ENCODE data around the gene CDK16. TPM values are rescaled to one million over a fixed set of nuclear protein-coding genes. Genes with fewer than 3 reads are reported as not detected.

Gene CDK16
- total and polyA plus RNA-seq, 2 experiments from 2014 or later: 391 to 481 TPM

GRCh38 chrX:47180346-47180745 lies 38.1 kb upstream of the CDK16 start:
- no peak overlapping the region for H3K4me3 ChIP-seq
- H3K9me3 ChIP-seq (ENCODE audit: low read depth): no peaks in the 10 kb centered on the region
- no peaks in the 10 kb centered on the region for H3K36me3 ChIP-seq
- TF ChIP-seq, protein P1, sequence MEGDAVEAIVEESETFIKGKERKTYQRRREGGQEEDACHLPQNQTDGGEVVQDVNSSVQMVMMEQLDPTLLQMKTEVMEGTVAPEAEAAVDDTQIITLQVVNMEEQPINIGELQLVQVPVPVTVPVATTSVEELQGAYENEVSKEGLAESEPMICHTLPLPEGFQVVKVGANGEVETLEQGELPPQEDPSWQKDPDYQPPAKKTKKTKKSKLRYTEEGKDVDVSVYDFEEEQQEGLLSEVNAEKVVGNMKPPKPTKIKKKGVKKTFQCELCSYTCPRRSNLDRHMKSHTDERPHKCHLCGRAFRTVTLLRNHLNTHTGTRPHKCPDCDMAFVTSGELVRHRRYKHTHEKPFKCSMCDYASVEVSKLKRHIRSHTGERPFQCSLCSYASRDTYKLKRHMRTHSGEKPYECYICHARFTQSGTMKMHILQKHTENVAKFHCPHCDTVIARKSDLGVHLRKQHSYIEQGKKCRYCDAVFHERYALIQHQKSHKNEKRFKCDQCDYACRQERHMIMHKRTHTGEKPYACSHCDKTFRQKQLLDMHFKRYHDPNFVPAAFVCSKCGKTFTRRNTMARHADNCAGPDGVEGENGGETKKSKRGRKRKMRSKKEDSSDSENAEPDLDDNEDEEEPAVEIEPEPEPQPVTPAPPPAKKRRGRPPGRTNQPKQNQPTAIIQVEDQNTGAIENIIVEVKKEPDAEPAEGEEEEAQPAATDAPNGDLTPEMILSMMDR (IDR thresholded peaks at IDR 0.05; ENCODE audit: low read depth, low read length): no peak
- no peak overlapping the region for H3K27ac ChIP-seq
- no peak for DNase-seq (ENCODE audit: low read depth in 1 of 2, low spot score in 1 of 2)
- H3K27me3 ChIP-seq: no peaks in the 10 kb centered on the region
- no peaks in the 10 kb centered on the region for H3K4me1 ChIP-seq (ENCODE audit: low read depth)

DNA sequence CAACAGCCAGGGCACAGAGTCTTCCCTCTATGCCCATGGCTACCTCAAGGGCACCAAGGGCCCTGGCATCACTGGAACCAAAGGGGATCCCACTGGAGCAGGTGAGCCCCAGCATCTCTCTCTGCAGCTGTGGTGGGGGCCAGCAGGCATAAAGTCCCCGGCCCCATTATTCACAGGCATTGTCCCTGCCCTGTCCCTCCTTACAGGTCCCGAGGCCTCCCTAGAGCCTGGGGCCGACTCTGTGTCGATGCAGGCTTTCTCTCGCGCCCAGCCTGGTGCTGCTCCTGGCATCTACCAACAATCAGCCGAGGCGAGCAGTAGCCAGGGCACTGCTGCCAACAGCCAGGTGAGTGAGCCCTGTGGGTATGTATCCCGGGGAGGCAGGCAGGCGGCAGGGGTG lies 37.2 kb upstream of the CDK16 start:
- Histone ChIP-seq H3K27me3 (no peaks in the 10 kb centered on the region), H3K27ac (no peak overlapping the region), H3K4me3 (no peak overlapping the region), H3K36me3 (no peaks in the 10 kb centered on the region), H3K4me1 (ENCODE audit: low read depth) (no peaks in the 10 kb centered on the region), H3K9me3 (ENCODE audit: low read depth) (no peaks in the 10 kb centered on the region)
- TF ChIP-seq, protein P1 (IDR thresholded peaks at IDR 0.05; ENCODE audit: low read depth, low read length): no peak
- DNase-seq (ENCODE audit: low read depth in 1 of 2, low spot score in 1 of 2): no peak

- DNase-seq (ENCODE audit: low read depth in 1 of 2, low spot score in 1 of 2): no peak
- Histone ChIP-seq H3K27ac (no peak overlapping the region), H3K36me3 (no peaks in the 10 kb centered on the region), H3K9me3 (ENCODE audit: low read depth) (no peaks in the 10 kb centered on the region), H3K4me3 (no peak overlapping the region), H3K27me3 (no peaks in the 10 kb centered on the region), H3K4me1 (ENCODE audit: low read depth) (no peaks in the 10 kb centered on the region)
- TF ChIP-seq, protein P1 (IDR thresholded peaks at IDR 0.05; ENCODE audit: low read depth, low read length): no peak
These were observed 36.3 kb upstream of the CDK16 start for GRCh38 chrX:47182106-47182700.

DNA sequence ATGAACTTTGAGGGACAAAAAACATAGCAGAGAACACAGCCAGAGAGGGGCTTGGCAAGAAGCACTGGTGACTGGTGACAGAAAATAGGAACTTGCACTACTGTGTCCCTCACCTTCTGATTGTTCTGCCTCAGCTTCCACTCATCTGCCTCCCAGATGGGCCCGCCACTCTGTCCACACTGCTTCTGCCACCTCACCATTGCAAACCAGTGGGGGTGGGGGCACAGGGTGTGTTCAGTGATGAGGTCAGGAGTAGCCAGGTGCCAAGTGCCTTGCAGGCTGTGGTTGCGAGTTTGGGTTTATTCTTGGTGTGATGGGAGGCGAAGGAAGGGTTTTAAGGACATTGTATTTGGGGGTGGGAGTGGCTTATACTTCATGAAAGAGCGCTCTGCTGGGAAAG lies 34.0 kb upstream of the CDK16 start:
- no peaks in the 10 kb centered on the region for H3K9me3 ChIP-seq (ENCODE audit: low read depth)
- no peaks in the 10 kb centered on the region for H3K27me3 ChIP-seq
- DNase-seq (ENCODE audit: low read depth in 1 of 2, low spot score in 1 of 2): no peak
- TF ChIP-seq, protein P1 (IDR thresholded peaks at IDR 0.05; ENCODE audit: low read depth, low read length): no peak
- H3K27ac ChIP-seq: no peak overlapping the region
- no peak overlapping the region for H3K4me3 ChIP-seq
- no peaks in the 10 kb centered on the region for H3K4me1 ChIP-seq (ENCODE audit: low read depth)
- H3K36me3 ChIP-seq: no peaks in the 10 kb centered on the region

DNA sequence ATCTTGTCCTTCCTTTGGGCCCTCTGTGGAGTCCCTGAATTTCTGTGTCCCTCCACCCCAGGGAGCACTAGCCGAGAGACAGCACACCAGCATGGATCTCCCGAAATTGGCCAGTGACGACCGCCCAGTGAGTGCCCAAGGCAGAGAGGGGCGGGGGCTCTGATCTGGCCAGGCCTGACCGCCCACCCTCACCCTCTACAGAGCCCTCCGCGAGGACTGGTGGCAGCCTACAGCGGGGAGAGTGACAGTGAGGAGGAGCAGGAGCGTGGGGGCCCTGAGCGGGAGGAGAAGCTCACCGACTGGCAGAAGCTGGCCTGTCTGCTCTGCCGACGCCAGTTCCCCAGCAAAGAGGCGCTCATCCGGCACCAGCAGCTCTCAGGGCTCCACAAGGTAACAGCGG lies 33.2 kb upstream of the CDK16 start:
- Histone ChIP-seq H3K4me3 (no peak overlapping the region), H3K9me3 (ENCODE audit: low read depth) (no peaks in the 10 kb centered on the region), H3K36me3 (no peaks in the 10 kb centered on the region), H3K27ac (no peak overlapping the region), H3K27me3 (no peaks in the 10 kb centered on the region), H3K4me1 (ENCODE audit: low read depth) (no peaks in the 10 kb centered on the region)
- no peak for DNase-seq (ENCODE audit: low read depth in 1 of 2, low spot score in 1 of 2)
- TF ChIP-seq, protein P1 (IDR thresholded peaks at IDR 0.05; ENCODE audit: low read depth, low read length): no peak
